GM12872 (cell line): ENCODE measurements around the gene ETFDH.

Experiments
- TF ChIP-seq, protein P1 (sequence below): IDR thresholded peaks from 3 replicates; pipeline ENCODE4 v1.5.1; 2011; ENCODE audit warnings: low read depth, mild to moderate bottlenecking, low read length, moderate library complexity; ENCODE audit not compliant: insufficient read depth

ETFDH gene

DNA sequence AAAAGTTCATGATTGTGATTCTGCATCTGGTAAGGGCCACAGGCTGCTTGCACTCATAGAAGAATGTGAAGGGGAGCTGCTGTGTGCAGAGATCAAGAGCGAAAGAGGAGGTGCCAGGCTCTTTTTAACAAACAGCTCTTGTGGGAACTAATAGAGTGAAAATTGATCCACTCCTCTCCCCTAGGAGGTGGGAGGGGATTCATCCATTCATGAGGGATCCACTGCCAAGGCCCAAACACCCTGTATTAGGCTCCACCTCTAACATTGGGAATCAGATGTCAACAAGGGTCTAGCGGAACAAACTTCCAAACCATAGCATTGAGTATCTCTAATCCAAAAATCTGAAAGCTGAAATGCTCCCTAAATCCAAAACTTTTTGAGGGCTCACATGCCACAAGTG lies 67.5 kb downstream of the ETFDH start:
- TF ChIP-seq, protein P1, sequence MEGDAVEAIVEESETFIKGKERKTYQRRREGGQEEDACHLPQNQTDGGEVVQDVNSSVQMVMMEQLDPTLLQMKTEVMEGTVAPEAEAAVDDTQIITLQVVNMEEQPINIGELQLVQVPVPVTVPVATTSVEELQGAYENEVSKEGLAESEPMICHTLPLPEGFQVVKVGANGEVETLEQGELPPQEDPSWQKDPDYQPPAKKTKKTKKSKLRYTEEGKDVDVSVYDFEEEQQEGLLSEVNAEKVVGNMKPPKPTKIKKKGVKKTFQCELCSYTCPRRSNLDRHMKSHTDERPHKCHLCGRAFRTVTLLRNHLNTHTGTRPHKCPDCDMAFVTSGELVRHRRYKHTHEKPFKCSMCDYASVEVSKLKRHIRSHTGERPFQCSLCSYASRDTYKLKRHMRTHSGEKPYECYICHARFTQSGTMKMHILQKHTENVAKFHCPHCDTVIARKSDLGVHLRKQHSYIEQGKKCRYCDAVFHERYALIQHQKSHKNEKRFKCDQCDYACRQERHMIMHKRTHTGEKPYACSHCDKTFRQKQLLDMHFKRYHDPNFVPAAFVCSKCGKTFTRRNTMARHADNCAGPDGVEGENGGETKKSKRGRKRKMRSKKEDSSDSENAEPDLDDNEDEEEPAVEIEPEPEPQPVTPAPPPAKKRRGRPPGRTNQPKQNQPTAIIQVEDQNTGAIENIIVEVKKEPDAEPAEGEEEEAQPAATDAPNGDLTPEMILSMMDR, result no peak

DNA sequence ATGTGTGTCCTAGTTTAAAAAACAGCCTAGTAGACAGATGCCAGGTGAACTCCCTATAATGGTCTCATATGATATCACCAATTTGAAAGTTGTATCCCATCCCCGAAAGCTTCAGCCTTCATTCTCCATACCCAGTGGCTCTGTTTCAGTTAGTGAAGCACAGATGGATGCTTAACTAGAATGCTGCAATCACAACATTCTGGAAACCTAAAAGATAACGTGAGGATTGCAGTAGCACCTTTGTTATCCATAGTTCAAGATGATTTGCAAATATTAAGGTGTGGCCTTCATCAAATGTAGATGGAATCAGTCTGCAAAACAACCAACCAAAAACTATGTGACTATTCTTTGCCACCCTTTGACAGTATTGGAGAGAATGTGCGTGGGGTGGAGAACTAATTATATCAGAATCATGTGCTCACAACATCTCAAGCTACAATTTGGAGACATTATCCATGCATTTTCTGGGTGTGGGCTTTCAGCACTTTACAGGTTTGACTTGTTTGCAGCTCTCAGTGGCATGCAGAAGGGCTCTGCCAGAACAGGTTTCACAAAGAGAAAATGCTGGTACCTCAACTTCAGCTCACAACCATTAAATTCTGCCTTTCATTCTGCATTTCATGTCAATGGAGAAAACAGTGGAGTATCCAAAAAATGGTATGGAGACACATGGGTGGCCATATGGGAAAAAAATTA lies 69.4 kb downstream of the ETFDH start:
- TF ChIP-seq, protein P1, result no peak

DNA sequence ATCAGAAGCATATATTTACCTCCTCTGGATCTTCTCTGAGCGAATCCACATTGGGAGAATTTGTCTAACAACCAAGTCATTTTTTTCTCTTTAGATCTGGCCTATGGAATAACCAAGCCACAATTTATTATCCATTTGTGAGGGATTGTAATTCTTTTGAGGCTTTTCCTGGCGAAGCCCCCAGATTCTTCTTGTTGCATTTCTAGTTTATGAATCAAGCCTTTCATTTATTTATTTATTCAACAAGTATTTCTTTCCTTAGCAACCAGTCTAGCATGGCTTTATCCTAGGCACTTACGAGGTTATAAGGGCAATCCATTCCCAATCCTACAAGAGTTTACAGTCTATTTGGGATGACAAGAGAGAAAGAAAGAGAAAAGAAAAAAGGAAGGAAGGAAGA lies 78.3 kb downstream of the ETFDH start:
- TF ChIP-seq, protein P1, result no peak

DNA sequence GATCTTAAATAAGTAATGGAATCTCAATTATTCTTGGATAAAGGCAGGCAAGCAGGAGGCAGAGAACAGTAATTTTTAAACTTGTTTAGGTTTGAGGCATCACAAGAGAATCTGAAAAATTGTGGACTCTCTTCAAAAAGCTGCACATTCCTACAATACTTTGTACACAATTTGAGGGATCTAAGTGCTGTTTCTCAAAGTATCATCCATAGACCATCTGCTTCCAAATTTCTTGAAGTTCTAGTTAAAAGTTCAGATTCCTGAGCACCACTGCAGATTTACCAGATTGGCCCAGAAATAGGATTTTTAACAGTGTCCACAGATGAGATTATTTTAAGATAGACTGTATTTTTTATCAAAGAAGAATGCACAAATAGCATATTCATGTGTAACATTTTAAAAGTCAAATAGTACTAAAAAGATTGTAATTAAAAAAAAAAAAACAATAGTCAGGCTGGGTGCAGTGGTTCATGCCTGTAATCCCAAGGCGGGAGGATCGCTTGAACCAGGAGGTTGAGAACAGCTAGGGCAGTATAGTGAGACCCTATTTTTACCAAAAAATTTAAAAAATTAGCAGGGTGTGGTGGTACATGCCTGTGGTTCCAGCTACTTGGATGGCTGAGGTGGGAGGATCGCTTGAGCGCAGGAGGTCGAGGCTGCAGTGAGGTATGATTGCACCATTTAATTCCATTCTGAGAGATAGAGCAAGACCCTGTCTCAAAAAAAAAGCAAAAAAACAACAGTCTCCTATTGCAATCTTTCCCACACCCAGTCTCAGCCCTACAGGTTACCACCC lies 82.5 kb downstream of the ETFDH start:
- TF ChIP-seq, protein P1, result no peak

DNA sequence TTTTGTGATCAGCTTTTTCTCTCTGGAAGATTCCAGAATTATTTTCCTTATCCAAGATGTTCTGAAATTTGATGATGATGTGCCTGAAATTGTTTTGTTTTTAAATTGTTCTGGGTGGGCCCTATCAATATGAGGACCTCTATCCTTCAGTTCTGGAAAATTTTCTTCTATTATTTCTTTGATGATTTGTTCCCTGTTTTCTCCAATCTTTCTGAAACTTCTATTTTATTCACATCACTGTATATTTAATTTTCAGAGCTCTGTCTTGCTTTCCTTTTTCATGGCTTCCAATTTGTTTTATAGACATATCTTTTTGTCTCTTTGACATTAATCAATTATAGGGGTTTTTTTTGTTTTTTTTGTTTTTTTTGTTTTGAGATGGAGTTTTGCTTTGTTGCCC lies 84.5 kb downstream of the ETFDH start:
- TF ChIP-seq, protein P1, result no peak

DNA sequence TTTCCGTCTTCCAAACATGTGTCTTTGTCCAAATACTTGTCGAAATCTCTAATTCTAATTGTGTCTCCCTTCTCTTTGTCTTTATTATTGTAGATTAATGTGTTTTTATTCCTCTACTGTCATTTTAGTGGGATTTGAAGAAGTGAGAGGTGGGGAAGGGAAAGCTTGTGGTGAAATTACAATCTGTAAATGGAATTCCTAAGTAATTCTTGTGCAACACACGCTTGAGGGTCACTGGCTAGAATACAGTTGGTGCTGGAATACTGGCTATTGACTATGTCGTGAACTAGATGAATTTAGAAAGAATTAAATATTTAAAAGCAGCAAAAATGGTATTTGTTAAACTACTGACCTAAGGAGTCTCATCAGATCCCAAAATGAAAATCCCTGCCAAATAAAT lies 86.0 kb downstream of the ETFDH start:
- TF ChIP-seq, protein P1, result no peak

DNA sequence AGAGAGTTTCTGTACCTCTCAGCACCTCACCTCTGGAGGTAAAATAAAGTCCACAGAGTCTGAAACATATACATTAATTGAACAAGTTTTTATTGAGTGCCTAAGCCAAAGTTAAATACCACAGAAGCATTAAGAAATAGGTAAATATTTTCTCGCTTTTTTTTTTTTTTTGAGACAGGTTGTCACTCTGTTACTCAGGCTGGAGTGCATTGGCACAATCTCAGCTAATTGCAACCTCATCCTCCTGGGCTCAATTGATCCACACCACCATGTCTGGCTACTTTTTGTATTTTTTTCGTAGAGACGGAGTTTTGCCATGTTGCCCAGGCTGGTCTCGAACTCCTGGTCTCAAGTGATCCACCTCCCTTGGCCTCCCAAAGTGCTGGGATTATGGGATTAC lies 86.6 kb downstream of the ETFDH start:
- TF ChIP-seq, protein P1, result no peak
